H1 (cell line): ENCODE measurements around the gene CDX2. TPM values are rescaled to one million over a fixed set of nuclear protein-coding genes. Genes with fewer than 3 reads are reported as not detected.

Source experiments
- CTCF ChIA-PET: fragments of 300-600 bp; sonication (Branson Sonifier 250); formaldehyde crosslinking; loops from one replicate; lab custom pipeline; 2021; ENCODE audit not compliant: partially characterized antibody; lab: Charles Lee
- POLR2A ChIA-PET: fragments of 300-600 bp; sonication (Branson Sonifier 250); formaldehyde crosslinking; loops from one replicate; lab custom pipeline; 2021; ENCODE audit warnings: inconsistent platforms; ENCODE audit not compliant: partially characterized antibody; lab: Charles Lee
- DNase-seq, 2 experiments: peaks; one replicate each; pipeline versions ENCODE4 v3.0.0 to v3.0.0-alpha.2; 2010 to 2022; ENCODE audit warnings: low spot score in 2 of 2, low read depth in 1 of 2, mixed read lengths in 1 of 2
- FAIRE-seq: peaks from 2 replicates; lab custom pipeline; 2011; peaks lifted over from hg19 to GRCh38; lab: Jason Lieb, UNC
- H2AFZ ChIP-seq: 2 replicates; pipeline ENCODE4 v1.8.1; 2012; ENCODE audit warnings: low read length, inconsistent platforms
- H2AK5ac ChIP-seq: 2 replicates; pipeline ENCODE4 v1.6.1; 2013; ENCODE audit warnings: low read depth, low read length
- H2BK120ac ChIP-seq: replicated peaks from 2 replicates; pipeline ENCODE3; 2013; ENCODE audit warnings: low read depth, low read length, inconsistent platforms
- H2BK12ac ChIP-seq: 2 replicates; pipeline ENCODE4 v1.6.1; 2013; ENCODE audit warnings: low read depth, low read length
- H2BK15ac ChIP-seq: 2 replicates; pipeline ENCODE4 v1.6.1; 2013; ENCODE audit warnings: low read length
- H2BK20ac ChIP-seq: 2 replicates; pipeline ENCODE4 v1.6.1; 2013; ENCODE audit warnings: low read length
- H2BK5ac ChIP-seq: 2 replicates; pipeline ENCODE4 v1.6.1; 2013; ENCODE audit warnings: low read depth, low read length
- H3K14ac ChIP-seq: 2 replicates; pipeline ENCODE4 v1.6.1; 2013; ENCODE audit warnings: inconsistent platforms; ENCODE audit not compliant: insufficient read length
- H3K18ac ChIP-seq: 2 replicates; pipeline ENCODE4 v1.6.1; 2013; ENCODE audit warnings: low read length; ENCODE audit errors: extremely low read depth
- H3K23ac ChIP-seq: 2 replicates; pipeline ENCODE4 v1.6.1; 2013; ENCODE audit warnings: inconsistent platforms; ENCODE audit not compliant: insufficient read length
- H3K23me2 ChIP-seq: 2 replicates; pipeline ENCODE4 v1.6.1; 2013; ENCODE audit warnings: low read depth, low read length
- H3K27ac ChIP-seq: 2 replicates; pipeline ENCODE4 v1.6.1; 2011; ENCODE audit warnings: low read depth, low read length, inconsistent platforms
- H3K27me3 ChIP-seq, 4 experiments: replicated peaks in 1 of 4; 1 replicate in 1 of 4; 2 replicates in 3 of 4; pipeline versions ENCODE4 v1.6.1 to v1.8.1; 2011 to 2013; ENCODE audit warnings: low read length in 3 of 4, mild to moderate bottlenecking in 3 of 4, inconsistent platforms in 2 of 4, mixed read lengths in 2 of 4, moderate library complexity in 1 of 4; ENCODE audit not compliant: control insufficient read depth in 3 of 4, insufficient read depth in 3 of 4; ENCODE audit errors: extremely low read depth in 1 of 4
- H3K36me3 ChIP-seq, 4 experiments: 2 replicates each; pipeline versions ENCODE4 v1.6.1 to v1.8.1; 2011 to 2013; ENCODE audit warnings: mild to moderate bottlenecking in 4 of 4, low read length in 3 of 4, moderate library complexity in 2 of 4, control low read depth in 1 of 4, inconsistent platforms in 1 of 4; ENCODE audit not compliant: insufficient read depth in 4 of 4, control insufficient read depth in 2 of 4
- H3K4ac ChIP-seq: replicated peaks from 2 replicates; pipeline ENCODE3; 2013; ENCODE audit warnings: low read length, low read depth, mixed read lengths, inconsistent platforms; ENCODE audit not compliant: insufficient read length
- H3K4me1 ChIP-seq, 4 experiments: replicated peaks in 1 of 4; 1 replicate in 1 of 4; 2 replicates in 3 of 4; pipeline versions ENCODE4 v1.6.1 to v1.8.1; 2011 to 2013; ENCODE audit warnings: low read length in 3 of 4, inconsistent platforms in 2 of 4, mixed read lengths in 1 of 4; ENCODE audit not compliant: insufficient read depth in 4 of 4, control insufficient read depth in 3 of 4
- H3K4me2 ChIP-seq, 2 experiments: 2 replicates each; pipeline versions ENCODE4 v1.6.1 to v1.8.1; 2011 to 2013; ENCODE audit warnings: low read depth in 2 of 2, low read length in 2 of 2, control low read depth in 1 of 2, inconsistent platforms in 1 of 2, mild to moderate bottlenecking in 1 of 2; ENCODE audit not compliant: insufficient read depth in 1 of 2
- H3K4me3 ChIP-seq, 4 experiments: fragments of 200-600, 300-600 bp in 1 of 4; sonication (generic), shearing (Covaris generic), sonication (Bioruptor Twin) in 1 of 4; 2 replicates each; pipeline versions ENCODE4 v1.5.1 to v1.8.1; 2011 to 2016; ENCODE audit warnings: low read length in 4 of 4, low read depth in 3 of 4, control low read depth in 2 of 4, inconsistent platforms in 2 of 4, mild to moderate bottlenecking in 2 of 4, mixed read lengths in 1 of 4, moderate library complexity in 1 of 4; ENCODE audit not compliant: insufficient read depth in 2 of 4; ENCODE audit errors: extremely low read depth in 1 of 4
- H3K56ac ChIP-seq: replicated peaks from 2 replicates; pipeline ENCODE3; 2013; ENCODE audit warnings: low read depth, mild to moderate bottlenecking, mixed read lengths, low read length, inconsistent platforms; ENCODE audit not compliant: insufficient read length
- H3K79me1 ChIP-seq: 2 replicates; pipeline ENCODE4 v1.6.1; 2013; ENCODE audit warnings: low read depth, low read length, control low read depth
- H3K79me2 ChIP-seq, 2 experiments: 2 replicates each; pipeline versions ENCODE4 v1.6.1 to v1.8.1; 2012 to 2013; ENCODE audit warnings: low read length in 2 of 2, mild to moderate bottlenecking in 2 of 2, inconsistent platforms in 1 of 2; ENCODE audit not compliant: insufficient read depth in 2 of 2, control insufficient read depth in 1 of 2
- H3K9ac ChIP-seq, 4 experiments: replicated peaks in 1 of 4; 1 replicate in 1 of 4; 2 replicates in 3 of 4; pipeline versions ENCODE4 v1.6.1 to v1.8.1; 2011 to 2013; ENCODE audit warnings: low read depth in 3 of 4, low read length in 3 of 4, control low read depth in 2 of 4, mild to moderate bottlenecking in 2 of 4, moderate library complexity in 2 of 4, inconsistent platforms in 1 of 4; ENCODE audit errors: extremely low read depth in 1 of 4
- H3K9me3 ChIP-seq, 2 experiments: 2 replicates each; pipeline versions ENCODE4 v1.6.1 to v1.8.1; 2012 to 2013; ENCODE audit warnings: mild to moderate bottlenecking in 2 of 2, moderate library complexity in 2 of 2, control low read depth in 1 of 2, inconsistent platforms in 1 of 2, low read depth in 1 of 2, low read length in 1 of 2, mixed read lengths in 1 of 2; ENCODE audit not compliant: insufficient read depth in 2 of 2
- H4K20me1 ChIP-seq, 2 experiments: replicated peaks in 1 of 2; 2 replicates each; pipeline versions ENCODE3 to v1.8.1; 2011 to 2013; ENCODE audit warnings: inconsistent platforms in 2 of 2, low read length in 2 of 2, mild to moderate bottlenecking in 1 of 2; ENCODE audit not compliant: insufficient read depth in 2 of 2, control insufficient read depth in 1 of 2
- H4K5ac ChIP-seq: 2 replicates; pipeline ENCODE4 v1.6.1; 2013; ENCODE audit warnings: low read length, low read depth, mixed read lengths, inconsistent platforms; ENCODE audit not compliant: insufficient read length
- H4K8ac ChIP-seq: 2 replicates; pipeline ENCODE4 v1.8.0; 2013; ENCODE audit warnings: mild to moderate bottlenecking, moderate library complexity, low read length, inconsistent platforms; ENCODE audit not compliant: insufficient read depth; ENCODE audit errors: extremely low read depth
- H4K91ac ChIP-seq: replicated peaks from 2 replicates; pipeline ENCODE3; 2013; ENCODE audit warnings: low read length, mixed read lengths, inconsistent platforms; ENCODE audit not compliant: insufficient read length
- CTBP2 ChIP-seq: IDR thresholded peaks from 2 replicates; pipeline ENCODE4 v1.7.0; 2011; ENCODE audit warnings: borderline replicate concordance, mild to moderate bottlenecking, moderate library complexity, mixed read lengths, low read length; ENCODE audit not compliant: insufficient read depth, insufficient read length
- EP300 ChIP-seq, 2 experiments: IDR thresholded peaks; 1 replicate in 1 of 2; 2 replicates in 1 of 2; pipeline ENCODE4 v1.6.1; 2011 to 2012; ENCODE audit warnings: low read depth in 2 of 2, low read length in 2 of 2, mild to moderate bottlenecking in 2 of 2, borderline replicate concordance in 1 of 2, inconsistent platforms in 1 of 2, moderate library complexity in 1 of 2
- GTF2F1 ChIP-seq: IDR thresholded peaks from 2 replicates; pipeline ENCODE4 v1.6.1; 2012; ENCODE audit warnings: low read depth, low read length, improper control_type of control experiment, borderline replicate concordance
- HDAC6 ChIP-seq: IDR thresholded peaks from one replicate; pipeline ENCODE4 v1.7.1; 2012; ENCODE audit warnings: low read depth, mild to moderate bottlenecking, inconsistent platforms, low read length, moderate library complexity
- KDM1A ChIP-seq: fragments of 200-600, 300-600 bp; sonication (generic); IDR thresholded peaks from 2 replicates; pipeline ENCODE4 v1.7.1; 2016; ENCODE audit warnings: mild to moderate bottlenecking, low read length, borderline replicate concordance
- RFX5 ChIP-seq: IDR thresholded peaks from 2 replicates; pipeline ENCODE4 v1.6.1; 2011; ENCODE audit warnings: low read depth, low read length, improper control_type of control experiment, borderline replicate concordance
- RNF2 ChIP-seq: fragments of 200-900, 300-1000 bp; sonication (generic); IDR thresholded peaks from 2 replicates; pipeline ENCODE4 v1.7.1; 2016; ENCODE audit warnings: borderline replicate concordance, low read depth, mild to moderate bottlenecking, antibody characterized with exemption, low read length; ENCODE audit not compliant: poor library complexity, severe bottlenecking; ENCODE audit errors: missing control alignments
- ZNF274 ChIP-seq: IDR thresholded peaks from 2 replicates; pipeline ENCODE4 v1.7.0; 2012; ENCODE audit warnings: low read length, borderline replicate concordance; ENCODE audit errors: extremely low read depth
- WGBS, 2 experiments: shearing (Covaris generic) in 1 of 2; methylation state at CpG; one replicate each; pipeline versions ENCODE4 v1.1.6 to v1.1.7; 2013 to 2015; ENCODE audit warnings: low lambda C conversion rate in 2 of 2, mixed read lengths in 2 of 2, inconsistent platforms in 1 of 2, low coverage in 1 of 2, missing lambda C conversion rate in 1 of 2; ENCODE audit not compliant: insufficient replicate concordance in 2 of 2, insufficient coverage in 1 of 2, insufficient read length in 1 of 2; ENCODE audit errors: extremely low coverage in 1 of 2, missing lambda C conversion rate in 1 of 2; 5-methylcytosine and 5-hydroxymethylcytosine counted together
- polyA plus RNA-seq, 7 experiments: library from polyadenylated mRNA; depleted of rRNA in 3 of 7; stranded (reverse) in 5 of 7; unstranded in 2 of 7; fragments of >200 nt in 5 of 7; fragments of 200-250 nt in 2 of 7; gene quantifications; 1 replicate in 5 of 7; 2 replicates in 1 of 7; 4 replicates in 1 of 7; pipeline versions ENCODE4 v1.2.1 to v1.2.3, GENCODE V29; 2011 to 2013; ENCODE audit warnings: missing spikeins in 2 of 7, mixed read lengths in 2 of 7
- total RNA-seq: library from RNA; stranded (reverse); fragmentation: NEBNext Ultra II Directional; extraction: Animal tissue kit (Norgen Biotek cat#: 25700); gene quantifications from 2 replicates; pipeline ENCODE4 v1.2.1, GENCODE V29; 2021

Gene CDX2
- total and polyA plus RNA-seq, 2 of the 8 experiments (the other 6 are each of a cell fraction or from before 2014, with no cell fraction given) = 0.09 TPM; not detected in 1

DNA sequence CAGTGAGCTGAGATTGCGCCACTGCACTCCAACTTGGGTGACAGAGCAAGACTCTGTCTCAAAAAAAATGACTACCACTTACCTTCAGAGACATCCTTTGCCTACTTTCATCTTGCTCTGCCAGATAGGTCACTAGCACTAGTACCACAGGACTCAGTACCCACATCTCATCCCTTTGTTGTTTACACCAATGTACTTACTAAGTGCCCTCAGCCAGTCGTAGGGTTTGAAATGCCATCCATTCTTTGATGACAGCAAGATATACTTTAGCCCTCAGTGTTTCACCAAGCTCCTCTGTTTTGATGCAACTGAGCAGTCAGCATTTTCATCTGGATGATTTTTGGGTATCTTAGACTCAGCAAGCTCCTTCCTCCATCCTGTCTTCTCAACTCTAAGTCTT is 13.2 kb upstream of the CDX2 start:
- no peak overlapping the region for H3K56ac ChIP-seq
- H3K4me2 ChIP-seq = no peak overlapping the region
- H3K18ac ChIP-seq = no peak overlapping the region
- H3K79me2 ChIP-seq = no peaks in the 10 kb centered on the region
- no peaks in the 10 kb centered on the region for H3K9me3 ChIP-seq
- TF ChIP-seq EP300 (IDR thresholded peaks at IDR 0.05; ENCODE audit: borderline replicate concordance in 1 of 2, low read depth in 2 of 2, low read length in 2 of 2) (no peak), RNF2 (no peak), ZNF274 (no peak), RFX5 (no peak), CTBP2 (no peak), HDAC6 (no peak), GTF2F1 (no peak), KDM1A (no peak)
- 67% methylated on average over 2 of the region's 2 CpGs; no CpG with 5 or more reads in 1 of the 2 experiments for WGBS, 2 experiments
- H3K27me3 ChIP-seq = peaks cover 62 to 82% (median 77%) of the 10 kb centered on the region in 4 experiments
- peaks cover 0 to 11% (median 0%) of the 10 kb centered on the region in 4 experiments; a peak in 1 of 8 replicates for H3K36me3 ChIP-seq
- FAIRE-seq = no peak
- no peak overlapping the region for H2BK20ac ChIP-seq
- DNase-seq = no peak
- ChIA-PET POLR2A (interaction anchor here (0.6 to 0.8 kb wide), 2 partner anchors 12 to 155 kb away, joined by 3 to 4 read pairs; no protein-coding TSS in a partner anchor), CTCF (interaction anchor here (0.7 to 20.5 kb wide), 14 partner anchors 14 to 621 kb away, joined by 3 to 283 read pairs (median 6); partner anchors contain the start of gene CDX2)
- no peak overlapping the region for H2BK120ac ChIP-seq
- H3K9ac ChIP-seq = no peak overlapping the region
- no peak overlapping the region for H2BK12ac ChIP-seq
- H3K14ac ChIP-seq = no peak overlapping the region
- H4K20me1 ChIP-seq = peaks cover 8 to 27% of the 10 kb centered on the region in 2 experiments
- H3K4me3 ChIP-seq = no peak overlapping the region
- H2AK5ac ChIP-seq = no peak overlapping the region
- peaks cover 0 to 13% (median 4%) of the 10 kb centered on the region in 4 experiments; a peak in 4 of 7 replicates for H3K4me1 ChIP-seq
- no peak overlapping the region for H4K8ac ChIP-seq
- H3K79me1 ChIP-seq = no peaks in the 10 kb centered on the region
- H2BK15ac ChIP-seq = no peak overlapping the region
- H3K4ac ChIP-seq = no peak overlapping the region
- H4K91ac ChIP-seq = no peak overlapping the region
- no peak overlapping the region for H2BK5ac ChIP-seq
- H4K5ac ChIP-seq = no peak overlapping the region
- no peak overlapping the region for H3K23ac ChIP-seq
- H3K23me2 ChIP-seq = peaks cover 2% of the 10 kb centered on the region; the same call in 1 of the 2 replicates
- H2AFZ ChIP-seq = no peak overlapping the region
- H3K27ac ChIP-seq = no peak overlapping the region
